Epithelial cell of proximal tubule (primary cell): ENCODE data around the gene CAMTA1. TPM values are rescaled to one million over a fixed set of nuclear protein-coding genes. Genes with fewer than 3 reads are reported as not detected.

ENCODE experiments used
- DNase-seq: peaks from one replicate; pipeline ENCODE4 v3.0.0-alpha.2; 2011; ENCODE audit warnings: low read depth
- H3K4me3 ChIP-seq: 2 replicates; pipeline ENCODE4 v1.5.1; 2011; ENCODE audit warnings: low read depth, mild to moderate bottlenecking, low read length
- total RNA-seq: library from RNA; depleted of rRNA; stranded (reverse); fragments of >200 nt; gene quantifications from 2 replicates; pipeline ENCODE4 v1.2.3, GENCODE V29; 2015
- TF ChIP-seq, protein P1 (sequence below): conservative IDR thresholded peaks from 2 replicates; pipeline ENCODE4 v1.5.1; 2012; ENCODE audit warnings: low read depth, mild to moderate bottlenecking, low read length

The CAMTA1 gene
- total RNA-seq, 1 donor from 2014 or later: 79.2 TPM

DNA sequence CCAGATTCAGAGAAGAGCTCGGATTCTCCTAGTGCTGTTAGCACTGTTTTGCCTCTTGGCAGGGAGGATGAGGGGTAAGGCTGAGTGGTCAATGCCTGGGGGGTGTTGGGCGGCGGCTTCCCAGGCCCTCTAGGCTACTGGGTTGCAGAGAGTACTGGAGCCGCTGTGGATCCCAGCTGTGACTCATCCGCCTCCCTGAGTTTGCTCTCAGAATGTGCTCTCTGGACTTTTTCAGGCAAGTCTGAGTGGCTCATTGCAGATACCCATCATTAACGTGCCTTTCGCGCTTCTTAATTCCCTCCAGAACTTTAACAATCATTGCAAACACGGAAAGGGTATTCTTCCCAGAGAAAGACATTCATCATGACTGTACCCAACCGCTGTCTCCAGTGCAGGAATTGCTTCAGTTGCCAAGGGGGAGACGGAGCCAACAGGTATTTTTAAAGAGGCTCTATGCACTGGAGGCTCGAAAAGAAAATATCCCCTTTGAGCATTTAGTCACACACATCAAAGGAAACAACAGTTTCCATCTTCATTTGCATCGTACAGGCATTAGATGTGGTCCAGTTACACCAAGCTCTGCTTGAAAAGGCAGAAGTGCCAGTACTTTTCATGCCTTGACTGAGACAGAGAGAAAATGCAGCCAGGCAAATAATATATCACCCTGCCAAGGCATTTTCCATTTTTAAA lies 14.4 kb upstream of the CAMTA1 start:
- DNase-seq: no peak
- TF ChIP-seq, protein P1, sequence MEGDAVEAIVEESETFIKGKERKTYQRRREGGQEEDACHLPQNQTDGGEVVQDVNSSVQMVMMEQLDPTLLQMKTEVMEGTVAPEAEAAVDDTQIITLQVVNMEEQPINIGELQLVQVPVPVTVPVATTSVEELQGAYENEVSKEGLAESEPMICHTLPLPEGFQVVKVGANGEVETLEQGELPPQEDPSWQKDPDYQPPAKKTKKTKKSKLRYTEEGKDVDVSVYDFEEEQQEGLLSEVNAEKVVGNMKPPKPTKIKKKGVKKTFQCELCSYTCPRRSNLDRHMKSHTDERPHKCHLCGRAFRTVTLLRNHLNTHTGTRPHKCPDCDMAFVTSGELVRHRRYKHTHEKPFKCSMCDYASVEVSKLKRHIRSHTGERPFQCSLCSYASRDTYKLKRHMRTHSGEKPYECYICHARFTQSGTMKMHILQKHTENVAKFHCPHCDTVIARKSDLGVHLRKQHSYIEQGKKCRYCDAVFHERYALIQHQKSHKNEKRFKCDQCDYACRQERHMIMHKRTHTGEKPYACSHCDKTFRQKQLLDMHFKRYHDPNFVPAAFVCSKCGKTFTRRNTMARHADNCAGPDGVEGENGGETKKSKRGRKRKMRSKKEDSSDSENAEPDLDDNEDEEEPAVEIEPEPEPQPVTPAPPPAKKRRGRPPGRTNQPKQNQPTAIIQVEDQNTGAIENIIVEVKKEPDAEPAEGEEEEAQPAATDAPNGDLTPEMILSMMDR: no peak
- H3K4me3 ChIP-seq: no peak overlapping the region

DNA sequence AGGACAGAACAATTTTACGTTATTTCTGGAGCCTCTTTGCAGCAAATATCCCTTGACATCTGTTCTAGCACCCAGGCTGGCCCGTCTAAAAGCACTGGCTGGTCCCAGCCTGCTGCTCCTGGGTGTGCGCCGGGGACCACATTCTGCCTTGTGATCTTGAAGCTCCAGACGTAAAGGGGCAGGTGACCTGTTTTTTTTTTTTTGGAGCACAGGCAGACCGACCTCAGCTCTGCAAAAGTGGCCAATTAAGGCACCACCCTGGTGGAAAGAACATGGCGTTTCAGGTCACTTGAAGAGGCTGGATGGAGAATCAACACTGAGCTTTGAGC lies 13.8 kb upstream of the CAMTA1 start:
- no peak overlapping the region for H3K4me3 ChIP-seq
- TF ChIP-seq, protein P1: no peak
- no peak for DNase-seq

- no peak overlapping the region for H3K4me3 ChIP-seq
- DNase-seq: no peak
- TF ChIP-seq, protein P1: no peak
These were observed 10.9 kb upstream of the CAMTA1 start for GRCh38 chr1:6774381-6774780.

GRCh38 chr1:6775261-6776043 lies 9.8 kb upstream of the CAMTA1 start:
- TF ChIP-seq, protein P1: no peak
- H3K4me3 ChIP-seq: no peak overlapping the region
- no peak for DNase-seq

- DNase-seq: no peak
These were observed 8.9 kb upstream of the CAMTA1 start for GRCh38 chr1:6776389-6776788.

DNA sequence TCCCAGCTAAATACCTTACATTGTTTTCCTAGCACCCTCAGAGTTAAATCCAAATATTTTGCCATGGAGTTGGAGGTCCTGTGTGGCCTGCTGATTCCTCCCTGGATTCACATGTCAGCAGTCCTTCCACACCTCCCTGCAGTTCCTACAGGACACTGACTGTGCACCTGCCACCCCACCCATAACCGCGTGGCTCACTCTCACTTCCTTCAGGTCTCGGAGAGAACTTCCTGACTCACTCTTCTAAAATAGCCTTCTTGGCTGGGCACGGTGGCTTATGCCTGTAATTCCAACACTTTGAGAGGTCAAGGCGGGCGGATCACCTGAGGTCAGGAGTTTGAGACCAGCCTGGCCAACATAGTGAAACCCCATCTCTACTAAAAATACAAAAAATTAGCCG lies 8.4 kb upstream of the CAMTA1 start:
- DNase-seq: no peak
- no peak overlapping the region for H3K4me3 ChIP-seq
- TF ChIP-seq, protein P1: no peak

More at GRCh38 chr1:6776389-6776788, 8.9 kb upstream of the CAMTA1 start:
- TF ChIP-seq, protein P1: no peak
- no peak overlapping the region for H3K4me3 ChIP-seq
